SHP77 (cell line): Measurements from ENCODE around the gene TOM1L2.

ENCODE experiments used
- DNase-seq, 2 experiments: peaks; one replicate each; lab custom pipeline; 2025; lab: John Stamatoyannopoulos, UW

The TOM1L2 gene

GRCh38 chr17:17994271-17995069 is 22.3 kb upstream of the TOM1L2 start:
- peak; percentile 37 to 72 for DNase-seq

GRCh38 chr17:17993852-17994251 is 21.7 kb upstream of the TOM1L2 start:
- DNase-seq, result no peak

GRCh38 chr17:17993366-17993765 is 21.2 kb upstream of the TOM1L2 start:
- DNase-seq, result no peak

- DNase-seq, result no peak
These were observed 18.1 kb upstream of the TOM1L2 start for GRCh38 chr17:17990282-17990681.

- DNase-seq, result no peak
These were observed 17.4 kb upstream of the TOM1L2 start for GRCh38 chr17:17989618-17990017.

GRCh38 chr17:17989081-17989480 is 16.9 kb upstream of the TOM1L2 start:
- DNase-seq, result no peak

- DNase-seq, result no peak
These were observed 16.3 kb upstream of the TOM1L2 start for GRCh38 chr17:17988427-17988945.

GRCh38 chr17:17987901-17988300 is 15.7 kb upstream of the TOM1L2 start:
- no peak for DNase-seq

GRCh38 chr17:17987187-17987896 is 15.1 kb upstream of the TOM1L2 start:
- no peak for DNase-seq

- DNase-seq, result peak in 1 of 2 experiments; percentile 20
These were observed 13.4 kb upstream of the TOM1L2 start for GRCh38 chr17:17985555-17985954.

- DNase-seq, result no peak
These were observed 13.0 kb upstream of the TOM1L2 start for GRCh38 chr17:17985153-17985552.

- DNase-seq, result no peak
These were observed 11.6 kb upstream of the TOM1L2 start for GRCh38 chr17:17983776-17984175.

- DNase-seq, result no peak
These were observed 11.2 kb upstream of the TOM1L2 start for GRCh38 chr17:17983376-17983775.

- no peak for DNase-seq
These were observed 10.6 kb upstream of the TOM1L2 start for GRCh38 chr17:17982801-17983200.

- no peak for DNase-seq
These were observed 9.1 kb upstream of the TOM1L2 start for GRCh38 chr17:17981330-17981729.

- DNase-seq, result no peak
These were observed 7.6 kb upstream of the TOM1L2 start for GRCh38 chr17:17979778-17980177.

GRCh38 chr17:17978481-17979424 is 6.6 kb upstream of the TOM1L2 start:
- DNase-seq, result no peak

GRCh38 chr17:17976931-17977570 is 4.9 kb upstream of the TOM1L2 start:
- DNase-seq, result no peak

GRCh38 chr17:17975436-17975835 is 3.2 kb upstream of the TOM1L2 start:
- DNase-seq, result no peak

- no peak for DNase-seq
These were observed 703 bp upstream of the TOM1L2 start for GRCh38 chr17:17972952-17973254.

- no peak for DNase-seq
These were observed 622 bp downstream of the TOM1L2 start for GRCh38 chr17:17971431-17972125.
